MCF 10A (cell line): ENCODE results near the gene PRR19. TPM values are rescaled to one million over a fixed set of nuclear protein-coding genes. Genes with fewer than 3 reads are reported as not detected.
"Not testable (repeated sequence)": the region's sequence is repeated elsewhere in the genome, so short reads cannot be mapped to it uniquely, and the experiment has no call there.

ENCODE experiments used
- BruUV-seq: library from RNA; stranded (reverse); fragments of 400-500 nt; replicated peaks from 2 replicates; lab custom pipeline; 2021; lab: Mats Ljungman, UMichigan
- CTCF ChIA-PET: fragments of 300-600 bp; sonication (Branson Sonifier 250); formaldehyde crosslinking; extraction: SDS; loops from one replicate; lab custom pipeline; 2021; ENCODE audit warnings: antibody characterized with exemption, inconsistent platforms; lab: Yijun Ruan, JAX
- POLR2A ChIA-PET: fragments of 300-600, 350-650 bp; sonication (Branson Sonifier 250); formaldehyde crosslinking; extraction: SDS; loops from one replicate; lab custom pipeline; 2020; ENCODE audit warnings: antibody characterized with exemption, inconsistent platforms; lab: Yijun Ruan, JAX
- DNase-seq: peaks from one replicate; pipeline ENCODE4 v3.0.0-alpha.2; 2018; ENCODE audit not compliant: unreplicated experiment
- H3K27ac Mint-ChIP-seq: one replicate; pipeline ENCODE4 v1.8.0; 2022; ENCODE audit warnings: mild to moderate bottlenecking, low read depth, mixed read lengths; ENCODE audit not compliant: unreplicated experiment
- H3K27me3 Mint-ChIP-seq: one replicate; pipeline ENCODE4 v1.8.0; 2022; ENCODE audit warnings: mixed read lengths; ENCODE audit not compliant: insufficient read depth, unreplicated experiment
- H3K36me3 Mint-ChIP-seq: one replicate; pipeline ENCODE4 v1.8.0; 2022; ENCODE audit warnings: mild to moderate bottlenecking, moderate library complexity, mixed read lengths; ENCODE audit not compliant: insufficient read depth, unreplicated experiment
- H3K4me1 Mint-ChIP-seq: one replicate; pipeline ENCODE4 v1.8.0; 2022; ENCODE audit warnings: mixed read lengths; ENCODE audit not compliant: insufficient read depth, unreplicated experiment
- H3K4me3 Mint-ChIP-seq: one replicate; pipeline ENCODE4 v1.8.0; 2022; ENCODE audit warnings: mild to moderate bottlenecking, moderate library complexity, mixed read lengths; ENCODE audit not compliant: unreplicated experiment
- H3K9me3 Mint-ChIP-seq: one replicate; pipeline ENCODE4 v1.8.0; 2022; ENCODE audit warnings: mixed read lengths; ENCODE audit not compliant: unreplicated experiment
- CTCF ChIP-seq: fragments of 200-600 bp; IDR thresholded peaks from one replicate; pipeline ENCODE4 v1.8.0; 2022; ENCODE audit warnings: antibody characterized with exemption, mild to moderate bottlenecking; ENCODE audit not compliant: unreplicated experiment
- intact Hi-C: fragments of 100-400 bp; cut with micrococcal nuclease; formaldehyde crosslinking; loops from 2 replicates; pipeline ENCODE4 v1.14.1; 2022
- total RNA-seq: library from RNA; stranded (reverse); gene quantifications from 2 replicates; pipeline ENCODE4 v1.2.3, GENCODE V29; 2022

The PRR19 gene
- total RNA-seq, 1 experiment from 2014 or later = 0.30 TPM

DNA sequence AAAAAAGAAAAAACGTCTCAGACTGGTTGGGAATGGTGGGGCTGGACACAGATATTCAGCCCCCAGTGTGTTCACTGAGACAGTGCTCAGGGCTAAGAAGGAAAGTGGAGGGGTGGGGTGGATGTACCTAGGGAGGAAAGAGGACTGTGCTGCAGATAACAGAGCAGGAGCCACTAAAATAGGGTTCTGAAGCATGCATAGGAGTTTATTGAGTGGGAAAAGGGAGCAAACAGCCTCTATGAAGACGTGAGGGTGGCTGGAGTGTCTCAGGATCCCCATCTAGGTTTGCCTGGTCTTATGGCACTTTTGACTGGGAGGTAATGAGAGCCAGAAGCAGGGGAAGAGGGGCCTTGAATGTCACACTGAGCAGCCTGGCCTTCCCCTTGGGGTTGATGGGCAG, 26.9 kb downstream of the PRR19 start:
- no TSS peak for BruUV-seq
- no peak for TF ChIP-seq CTCF
- CTCF ChIA-PET = interaction anchor here (0.9 kb wide), 1 partner anchor 32 kb away, joined by 4 read pairs; no protein-coding TSS in a partner anchor
- POLR2A ChIA-PET = interaction anchor here (3.0 kb wide), 1 partner anchor 86 kb away, joined by 12 read pairs; the partner anchor contains the start of gene GSK3A
- Mint-ChIP-seq H3K4me3 (no peak overlapping the region), H3K27me3 (no peaks in the 10 kb centered on the region), H3K9me3 (no peaks in the 10 kb centered on the region), H3K27ac (no peak overlapping the region), H3K4me1 (peaks cover 14% of the 10 kb centered on the region), H3K36me3 (no peaks in the 10 kb centered on the region)
- intact Hi-C loops = loop anchor here (10.0 kb wide), 1 partner anchor 224 kb away; no protein-coding TSS in a partner anchor
- no peak for DNase-seq

GRCh38 chr19:42330241-42330711, 28.3 kb downstream of the PRR19 start:
- Mint-ChIP-seq H3K27ac (no peak overlapping the region), H3K9me3 (no peaks in the 10 kb centered on the region), H3K4me1 (peaks cover 9% of the 10 kb centered on the region), H3K36me3 (no peaks in the 10 kb centered on the region), H3K27me3 (no peaks in the 10 kb centered on the region), H3K4me3 (no peak overlapping the region)
- DNase-seq = no peak
- ChIA-PET POLR2A (interaction anchor here (0.9 to 1.3 kb wide), 2 partner anchors 66 to 256 kb away, joined by 3 to 6 read pairs; no protein-coding TSS in a partner anchor), CTCF (interaction anchor here (0.6 to 1.8 kb wide), 4 partner anchors 51 to 262 kb away, joined by 3 to 4 read pairs (median 3); no protein-coding TSS in a partner anchor)
- TF ChIP-seq CTCF = no peak
- intact Hi-C loops = no loop called here
- no TSS peak for BruUV-seq

DNA sequence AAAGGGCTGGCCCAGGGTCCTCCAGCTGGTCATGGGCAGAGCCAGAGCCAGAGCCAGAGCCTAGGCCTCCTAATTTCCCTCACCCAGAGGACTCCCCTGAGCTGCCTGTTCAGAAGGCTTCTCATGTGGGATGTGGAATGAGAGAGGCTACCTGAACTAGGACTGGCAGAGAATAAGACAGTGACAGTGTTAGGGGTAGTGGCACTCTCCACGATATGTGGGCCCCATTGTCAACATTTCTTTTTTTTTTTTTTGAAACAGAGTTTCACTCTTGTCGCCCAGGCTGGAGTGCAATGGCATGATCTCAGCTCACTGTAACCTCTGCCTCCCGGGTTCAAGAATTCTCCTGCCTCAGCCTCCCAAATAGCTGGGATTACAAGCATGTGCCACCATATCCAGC, 29.4 kb downstream of the PRR19 start:
- H3K4me3 Mint-ChIP-seq, H3K36me3 Mint-ChIP-seq, BruUV-seq, intact Hi-C loops, H3K27me3 Mint-ChIP-seq, H3K4me1 Mint-ChIP-seq, H3K9me3 Mint-ChIP-seq, DNase-seq, H3K27ac Mint-ChIP-seq: not testable (repeated sequence)
- CTCF ChIA-PET = interaction anchor here (0.6 to 1.8 kb wide), 6 partner anchors 10 to 97 kb away, joined by 3 to 4 read pairs (median 4); no protein-coding TSS in a partner anchor
- POLR2A ChIA-PET = interaction anchor here (0.6 to 1.3 kb wide), 2 partner anchors 65 to 186 kb away, joined by 6 read pairs; no protein-coding TSS in a partner anchor

DNA sequence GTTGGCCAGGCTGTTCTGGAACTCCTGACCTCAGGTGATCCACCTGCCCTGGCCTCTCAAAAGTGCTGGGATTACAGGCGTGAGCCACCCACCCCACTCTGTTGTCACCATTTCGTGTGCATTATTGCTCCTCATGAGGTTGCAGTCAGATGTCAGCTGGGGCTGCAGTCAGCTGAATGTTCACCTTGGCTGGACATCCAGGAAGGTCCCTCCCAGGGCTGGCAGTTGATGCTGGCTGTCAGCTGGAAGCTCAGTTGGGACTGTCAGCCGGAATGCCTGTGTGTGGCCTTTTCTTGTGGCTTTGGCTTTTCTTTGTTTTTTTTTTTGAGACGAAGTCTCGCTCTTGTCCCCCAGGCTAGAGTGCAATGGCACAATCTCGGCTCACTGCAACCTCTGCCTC, 30.1 kb downstream of the PRR19 start:
- peaks cover 7% of the 10 kb centered on the region for H3K4me1 Mint-ChIP-seq
- BruUV-seq = no TSS peak
- POLR2A ChIA-PET = no interaction called here
- no peak overlapping the region for H3K4me3 Mint-ChIP-seq
- no peak for TF ChIP-seq CTCF
- H3K27me3 Mint-ChIP-seq = no peaks in the 10 kb centered on the region
- H3K9me3 Mint-ChIP-seq = no peaks in the 10 kb centered on the region
- no peak overlapping the region for H3K27ac Mint-ChIP-seq
- no peaks in the 10 kb centered on the region for H3K36me3 Mint-ChIP-seq
- CTCF ChIA-PET = interaction anchor here (0.7 to 0.8 kb wide), 3 partner anchors 10 to 68 kb away, joined by 3 to 4 read pairs (median 3); no protein-coding TSS in a partner anchor
- DNase-seq = no peak
- intact Hi-C loops = no loop called here
